ENCODE measurements around the gene NME8.

Gene NME8

GRCh38 chr7:37942934-37943610 lies 94.7 kb downstream of the NME8 start:
- DNase-seq = no peak

- no peak for DNase-seq
Observed at GRCh38 chr7:37943905-37944736, 95.7 kb downstream of the NME8 start.

GRCh38 chr7:37944737-37945054 lies 96.3 kb downstream of the NME8 start:
- DNase-seq = no peak

- no peak for DNase-seq
Observed at GRCh38 chr7:37945336-37945735, 96.9 kb downstream of the NME8 start.

GRCh38 chr7:37947138-37947940 lies 98.9 kb downstream of the NME8 start:
- no peak for DNase-seq

- DNase-seq = no peak
Observed at GRCh38 chr7:37947941-37948210, 99.5 kb downstream of the NME8 start.
